SK-N-SH (cell line): ENCODE data around the gene ATG4B. TPM values are rescaled to one million over a fixed set of nuclear protein-coding genes. Genes with fewer than 3 reads are reported as not detected.

Source experiments
- CTCF ChIA-PET: fragments of 300-600, 350-600 bp; formaldehyde crosslinking; extraction: SDS; loops from one replicate; lab custom pipeline; 2021; lab: Yijun Ruan, JAX
- POLR2A ChIA-PET: fragments of 350-600 bp; sonication (Branson Sonifier 250); formaldehyde crosslinking; extraction: SDS; loops from one replicate; lab custom pipeline; 2020; ENCODE audit warnings: antibody characterized with exemption, inconsistent platforms; lab: Yijun Ruan, JAX
- DNase-seq: peaks from one replicate; pipeline ENCODE4 v3.0.0; 2012
- H2AFZ ChIP-seq: fragments of 200-600 bp; sonication (generic); 2 replicates; pipeline ENCODE4 v1.8.1; 2016; ENCODE audit warnings: antibody characterized with exemption, mild to moderate bottlenecking, low read depth
- H3F3A ChIP-seq: fragments of 200-600 bp; sonication (generic); replicated peaks from 2 replicates; pipeline ENCODE3; 2016; ENCODE audit warnings: antibody characterized with exemption, mild to moderate bottlenecking; ENCODE audit not compliant: insufficient read depth
- H3K27ac ChIP-seq, 2 experiments: fragments of 200-500 bp in 1 of 2; fragments of 200-600 bp in 1 of 2; sonication (Bioruptor generic) in 1 of 2; sonication (generic), shearing (Covaris generic) in 1 of 2; 2 replicates each; pipeline versions ENCODE4 v1.5.1 to v1.6.1; 2014 to 2016; ENCODE audit warnings: low read depth in 2 of 2, inconsistent platforms in 1 of 2, low read length in 1 of 2, mild to moderate bottlenecking in 1 of 2, mixed read lengths in 1 of 2
- H3K27me3 ChIP-seq: fragments of 200-600 bp; sonication (generic), shearing (Covaris generic); 2 replicates; pipeline ENCODE4 v1.6.1; 2016; ENCODE audit warnings: mixed run types; ENCODE audit not compliant: insufficient read depth
- H3K36me3 ChIP-seq, 2 experiments: fragments of 200-500 bp in 1 of 2; fragments of 200-600 bp in 1 of 2; sonication (Bioruptor generic) in 1 of 2; sonication (generic) in 1 of 2; replicated peaks in 1 of 2; 2 replicates each; pipeline versions ENCODE3 to v1.5.1; 2014 to 2016; ENCODE audit warnings: low read length in 1 of 2, mild to moderate bottlenecking in 1 of 2; ENCODE audit not compliant: insufficient read depth in 2 of 2, control insufficient read depth in 1 of 2
- H3K4me1 ChIP-seq, 2 experiments: fragments of 200-500 bp in 1 of 2; fragments of 200-600 bp in 1 of 2; sonication (Bioruptor generic) in 1 of 2; sonication (generic), shearing (Covaris generic) in 1 of 2; 2 replicates each; pipeline versions ENCODE4 v1.5.1 to v1.6.1; 2014 to 2016; ENCODE audit warnings: low read depth in 1 of 2, low read length in 1 of 2, mixed run types in 1 of 2; ENCODE audit not compliant: insufficient read depth in 2 of 2, control insufficient read depth in 1 of 2
- H3K4me2 ChIP-seq: fragments of 200-600 bp; sonication (generic), shearing (Covaris generic); 2 replicates; pipeline ENCODE4 v1.6.1; 2017; ENCODE audit warnings: mixed run types
- H3K4me3 ChIP-seq, 2 experiments: fragments of 200-500 bp in 1 of 2; fragments of 200-600 bp in 1 of 2; sonication (Bioruptor generic) in 1 of 2; sonication (generic), shearing (Covaris generic) in 1 of 2; 2 replicates each; pipeline versions ENCODE4 v1.5.1 to v1.8.1; 2014 to 2016; ENCODE audit warnings: low read depth in 2 of 2, inconsistent platforms in 1 of 2, low read length in 1 of 2, mild to moderate bottlenecking in 1 of 2, mixed read lengths in 1 of 2, moderate library complexity in 1 of 2
- H3K79me2 ChIP-seq: fragments of 200-600 bp; sonication (generic); 2 replicates; pipeline ENCODE4 v1.8.1; 2017; ENCODE audit warnings: mild to moderate bottlenecking; ENCODE audit not compliant: insufficient read depth
- H3K9ac ChIP-seq: fragments of 200-600 bp; sonication (generic); 2 replicates; pipeline ENCODE4 v1.6.1; 2017; ENCODE audit warnings: mixed run types
- H3K9me2 ChIP-seq: fragments of 200-600 bp; sonication (generic); 2 replicates; pipeline ENCODE4 v1.6.1; 2017; ENCODE audit warnings: mixed run types
- H3K9me3 ChIP-seq: fragments of 200-600 bp; sonication (generic); 2 replicates; pipeline ENCODE4 v1.6.1; 2017; ENCODE audit warnings: mixed run types, mild to moderate bottlenecking, moderate library complexity
- H4K20me1 ChIP-seq: fragments of 200-600 bp; sonication (generic); 2 replicates; pipeline ENCODE4 v1.6.1; 2017; ENCODE audit warnings: mild to moderate bottlenecking, mixed run types; ENCODE audit not compliant: insufficient read depth
- CTCF ChIP-seq: fragments of 200-600 bp; sonication (generic); IDR thresholded peaks from 2 replicates; pipeline ENCODE4 v1.6.1; 2017; ENCODE audit warnings: antibody characterized with exemption, mild to moderate bottlenecking, moderate library complexity
- EZH2phosphoT487 ChIP-seq: fragments of 200-600 bp; sonication (generic); IDR thresholded peaks from 2 replicates; pipeline ENCODE4 v1.6.1; 2017; ENCODE audit warnings: low read depth, mixed run types, mild to moderate bottlenecking, antibody characterized with exemption, moderate library complexity, borderline replicate concordance
- FOSL2 ChIP-seq: IDR thresholded peaks from 2 replicates; pipeline ENCODE4 v1.4.0; 2012; ENCODE audit warnings: low read depth, mild to moderate bottlenecking, moderate library complexity, borderline replicate concordance
- GABPA ChIP-seq: IDR thresholded peaks from 2 replicates; pipeline ENCODE4 v1.4.0; 2012; ENCODE audit warnings: low read depth, mild to moderate bottlenecking
- GATA2 ChIP-seq: sonication (generic); formaldehyde crosslinking; IDR thresholded peaks from 2 replicates; pipeline ENCODE4 v1.5.0; 2020; ENCODE audit warnings: mild to moderate bottlenecking, missing genetic modification reagents
- MAX ChIP-seq: IDR thresholded peaks from 2 replicates; pipeline ENCODE4 v1.4.0; 2012; ENCODE audit warnings: low read depth
- NFIC ChIP-seq: IDR thresholded peaks from 2 replicates; pipeline ENCODE4 v1.4.0; 2012; ENCODE audit warnings: borderline replicate concordance
- NRF1 ChIP-seq: IDR thresholded peaks from 2 replicates; pipeline ENCODE4 v1.6.1; 2012; ENCODE audit warnings: low read depth, mild to moderate bottlenecking, low read length
- RCOR1 ChIP-seq: fragments of 150-350 bp; IDR thresholded peaks from 2 replicates; pipeline ENCODE4 v1.6.1; 2017; ENCODE audit warnings: antibody characterized with exemption, low read length
- RXRA ChIP-seq: IDR thresholded peaks from 2 replicates; pipeline ENCODE4 v1.4.0; 2012; ENCODE audit warnings: low read depth, mild to moderate bottlenecking, borderline replicate concordance
- SIN3A ChIP-seq: IDR thresholded peaks from 2 replicates; pipeline ENCODE4 v1.6.1; 2012; ENCODE audit warnings: low read depth, mild to moderate bottlenecking, low read length, moderate library complexity, borderline replicate concordance
- SMC3 ChIP-seq: IDR thresholded peaks from 2 replicates; pipeline ENCODE4 v1.6.1; 2012; ENCODE audit warnings: low read depth, low read length, improper control_type of control experiment
- TAF1 ChIP-seq: IDR thresholded peaks from 2 replicates; pipeline ENCODE4 v1.6.1; 2012; ENCODE audit warnings: low read depth, mild to moderate bottlenecking, low read length, moderate library complexity, borderline replicate concordance
- TCF12 ChIP-seq: IDR thresholded peaks from 2 replicates; pipeline ENCODE4 v1.4.0; 2012
- TEAD4 ChIP-seq: IDR thresholded peaks from 2 replicates; pipeline ENCODE4 v1.4.0; 2012; ENCODE audit warnings: mild to moderate bottlenecking, borderline replicate concordance; ENCODE audit not compliant: insufficient read depth
- WGBS: methylation state at CpG from one replicate; pipeline ENCODE4 v1.1.6; 2017; ENCODE audit warnings: low lambda C conversion rate; 5-methylcytosine and 5-hydroxymethylcytosine counted together
- polyA plus RNA-seq, 3 experiments: library from polyadenylated mRNA; depleted of rRNA; stranded (reverse); fragments of >200 nt; gene quantifications; 2 replicates each; pipeline ENCODE4 v1.2.3, GENCODE V29; 2012

Gene ATG4B
- polyA plus RNA-seq, 1 of the 3 experiments (the other 2 are of a cell fraction): 107 TPM

GRCh38 chr2:241722896-241723454, 85.5 kb downstream of the ATG4B start:
- H3K4me1 ChIP-seq: no peaks in the 10 kb centered on the region; a peak in 1 of 4 replicates
- peaks cover 20 to 39% of the 10 kb centered on the region in 2 experiments for H3K36me3 ChIP-seq
- CTCF ChIA-PET: interaction anchor here (0.9 to 2.7 kb wide), 4 partner anchors 8 to 20 kb away, joined by 3 to 11 read pairs (median 4); partner anchors contain the start of gene D2HGDH
- TF ChIP-seq MAX: no peak
- no peak for TF ChIP-seq CTCF
- no peak for TF ChIP-seq SIN3A
- TF ChIP-seq RCOR1: no peak
- TF ChIP-seq TAF1: no peak
- TF ChIP-seq SMC3: no peak
- no peak for TF ChIP-seq TEAD4
- no peak for TF ChIP-seq EZH2phosphoT487
- no peak for TF ChIP-seq TCF12
- TF ChIP-seq FOSL2: no peak
- no peak for TF ChIP-seq GATA2 (CRISPR knock-in tag)
- no peak for TF ChIP-seq RXRA
- TF ChIP-seq GABPA: no peak
- TF ChIP-seq NRF1: no peak
- no peak for TF ChIP-seq NFIC
- TF ChIP-seq, all 33 proteins: peak for 0
- no peak for DNase-seq
- H3K27me3 ChIP-seq: no peaks in the 10 kb centered on the region
- H3K9me3 ChIP-seq: no peaks in the 10 kb centered on the region
- no peaks in the 10 kb centered on the region for H3K79me2 ChIP-seq
- H2AFZ ChIP-seq: no peak overlapping the region
- WGBS: over 99% methylated on average over 21 of the region's 21 CpGs
- H3K27ac ChIP-seq: no peak overlapping the region
- no peak overlapping the region for H3K9ac ChIP-seq
- no peaks in the 10 kb centered on the region for H4K20me1 ChIP-seq
- no peaks in the 10 kb centered on the region for H3F3A ChIP-seq
- no peak overlapping the region for H3K4me3 ChIP-seq
- H3K4me2 ChIP-seq: no peak overlapping the region
- H3K9me2 ChIP-seq: no peaks in the 10 kb centered on the region
- POLR2A ChIA-PET: no interaction called here

Other genes with a start within 250 kb of the ATG4B start
- 236 and 268 TPM in 2 replicates for gene STK25, start 129.1 kb upstream of the ATG4B start, polyA plus RNA-seq (2012; rRNA removed)
- gene BOK, start 78.9 kb upstream of the ATG4B start, polyA plus RNA-seq (2012; rRNA removed): 1.7 and 1.9 TPM in 2 replicates
- gene THAP4, start 535 bp upstream of the ATG4B start, polyA plus RNA-seq (2012; rRNA removed): 46.0 and 64.7 TPM in 2 replicates
- 36.3 and 51.1 TPM in 2 replicates for gene DTYMK, start 49.1 kb downstream of the ATG4B start, polyA plus RNA-seq (2012; rRNA removed)
- gene ING5, start 64.3 kb downstream of the ATG4B start, polyA plus RNA-seq (2012; rRNA removed): 56.3 and 62.9 TPM in 2 replicates
- 33.7 and 36.3 TPM in 2 replicates for gene D2HGDH, start 96.9 kb downstream of the ATG4B start, polyA plus RNA-seq (2012; rRNA removed)
- 0.10 and 0.15 TPM in 2 replicates for gene GAL3ST2, start 139.1 kb downstream of the ATG4B start, polyA plus RNA-seq (2012; rRNA removed)
- gene NEU4, start 171.5 kb downstream of the ATG4B start, polyA plus RNA-seq (2012; rRNA removed): 0.05 TPM in 1 of 2 replicates, not detected in the other
- gene PDCD1, start 221.2 kb downstream of the ATG4B start, polyA plus RNA-seq (2012; rRNA removed): not detected in 2 replicates
- not detected in 2 replicates for gene RTP5, start 232.0 kb downstream of the ATG4B start, polyA plus RNA-seq (2012; rRNA removed)